ENCODE results near the gene ETV3L.
"Not testable (repeated sequence)": the region's sequence is repeated elsewhere in the genome, so short reads cannot be mapped to it uniquely, and the experiment has no call there.

Gene ETV3L

GRCh38 chr1:157077394-157077793 lies 22.2 kb downstream of the ETV3L start:
- DNase-seq (ENCODE audit: low spot score) = no peak

GRCh38 chr1:157073944-157074685 lies 25.5 kb downstream of the ETV3L start:
- DNase-seq (ENCODE audit: low spot score) = peak; percentile 40

- no peak for DNase-seq (ENCODE audit: low spot score)
Observed at GRCh38 chr1:157069601-157070000, 30.0 kb downstream of the ETV3L start.

GRCh38 chr1:157059241-157059640 lies 40.4 kb downstream of the ETV3L start:
- DNase-seq (ENCODE audit: low spot score) = not testable (repeated sequence)

GRCh38 chr1:157056269-157056668 lies 43.3 kb downstream of the ETV3L start:
- DNase-seq (ENCODE audit: low spot score) = no peak

GRCh38 chr1:157055729-157056128 lies 43.9 kb downstream of the ETV3L start:
- not testable (repeated sequence) for DNase-seq (ENCODE audit: low spot score)

- no peak for DNase-seq (ENCODE audit: low spot score)
Observed at GRCh38 chr1:157050836-157051235, 48.8 kb downstream of the ETV3L start.

- peak; percentile 27 for DNase-seq (ENCODE audit: low spot score)
Observed at GRCh38 chr1:157047062-157047410, 52.6 kb downstream of the ETV3L start.

- peak; percentile 36 for DNase-seq (ENCODE audit: low spot score)
Observed at GRCh38 chr1:157045250-157046218, 54.1 kb downstream of the ETV3L start, which contains the start of gene ARHGEF11. Gene ARHGEF11 (minus strand): TSS chr1:157045742. CDS start chr1:157044330, 1,412 bp downstream.

- no peak for DNase-seq (ENCODE audit: low spot score)
Observed at GRCh38 chr1:157044326-157044725, 55.3 kb downstream of the ETV3L start.

GRCh38 chr1:157043685-157044084 lies 55.9 kb downstream of the ETV3L start:
- DNase-seq (ENCODE audit: low spot score) = no peak

GRCh38 chr1:157042846-157043245 lies 56.8 kb downstream of the ETV3L start:
- DNase-seq (ENCODE audit: low spot score) = no peak

Data from NAMALWA (cell line).